Measurements from ENCODE around the gene SPDYE6. TPM values are rescaled to one million over a fixed set of nuclear protein-coding genes. Genes with fewer than 3 reads are reported as not detected.

SPDYE6 gene
- total RNA-seq, 4 donors from 2014 or later = not detected

GRCh38 chr7:102396710-102397019 is 40.4 kb upstream of the SPDYE6 start:
- WGBS, 2 donors = 0 to 1% methylated on average over 12 of the region's 12 CpGs
- H3K4me3 ChIP-seq (ENCODE audit: low read depth, poor library complexity, severe bottlenecking) = peak overlapping the region; percentile 87
- intact Hi-C loops (cut with DNase I; ENCODE audit: low total_unique reads) = no loop called here
- DNase-seq (ENCODE audit: low spot score in 2 of 2) = no peak
- TF ChIP-seq CTCF (IDR thresholded peaks at IDR 0.05) = no peak
- no peak for TF ChIP-seq POLR2A (IDR thresholded peaks at IDR 0.05)

- intact Hi-C loops (cut with DNase I; ENCODE audit: low total_unique reads) = no loop called here
- TF ChIP-seq POLR2A (IDR thresholded peaks at IDR 0.05) (no peak), CTCF (IDR thresholded peaks at IDR 0.05) (no peak)
- H3K4me3 ChIP-seq (ENCODE audit: low read depth, poor library complexity, severe bottlenecking) = peak within 1 kb of the TSS; percentile 87
- peak; percentile 88 to 94 for DNase-seq (ENCODE audit: low spot score in 2 of 2)
- 0 to 1% methylated on average over 31 to 55 of the region's 59 CpGs for WGBS, 2 donors
Measured at GRCh38 chr7:102395873-102396709, 39.8 kb upstream of the SPDYE6 start, which contains the start of gene PRKRIP1. PRKRIP1 (plus strand) TSS chr7:102396363; CDS start chr7:102396412, 49 bp downstream.

- DNase-seq (ENCODE audit: low spot score in 2 of 2) = no peak
- WGBS, 2 donors = 6 to 7% methylated on average over 9 of the region's 9 CpGs
Measured at GRCh38 chr7:102395592-102395872, 39.3 kb upstream of the SPDYE6 start.

GRCh38 chr7:102393467-102393866 is 37.2 kb upstream of the SPDYE6 start:
- no peak overlapping the region for H3K4me3 ChIP-seq (ENCODE audit: low read depth, poor library complexity, severe bottlenecking)
- intact Hi-C loops (cut with DNase I; ENCODE audit: low total_unique reads) = loop anchor here (5.0 kb wide), 1 partner anchor 116 kb away; no protein-coding TSS in a partner anchor
- TF ChIP-seq POLR2A (IDR thresholded peaks at IDR 0.05) = no peak
- no peak for TF ChIP-seq CTCF (IDR thresholded peaks at IDR 0.05)
- DNase-seq (ENCODE audit: low spot score in 2 of 2) = peak in 1 of 2 donors; percentile 70
- WGBS, 2 donors = 82 to 87% methylated on average over 9 of the region's 9 CpGs

More at GRCh38 chr7:102395592-102395872, 39.3 kb upstream of the SPDYE6 start:
- intact Hi-C loops (cut with DNase I; ENCODE audit: low total_unique reads) = no loop called here
- TF ChIP-seq CTCF (IDR thresholded peaks at IDR 0.05) = no peak
- TF ChIP-seq POLR2A (IDR thresholded peaks at IDR 0.05) = no peak
- peak overlapping the region; percentile 87 for H3K4me3 ChIP-seq (ENCODE audit: low read depth, poor library complexity, severe bottlenecking)

GRCh38 chr7:102392330-102392729 is 36.1 kb upstream of the SPDYE6 start:
- H3K4me3 ChIP-seq (ENCODE audit: low read depth, poor library complexity, severe bottlenecking) = no peak overlapping the region
- TF ChIP-seq POLR2A (IDR thresholded peaks at IDR 0.05) = no peak
- TF ChIP-seq CTCF (IDR thresholded peaks at IDR 0.05) = no peak
- 96 to 100% methylated on average over 1 of the region's 1 CpG for WGBS, 2 donors
- DNase-seq (ENCODE audit: low spot score in 2 of 2) = no peak
- intact Hi-C loops (cut with DNase I; ENCODE audit: low total_unique reads) = loop anchor here (5.0 kb wide), 1 partner anchor 115 kb away; no protein-coding TSS in a partner anchor
